ENCODE measurements around the gene HDAC5. TPM values are rescaled to one million over a fixed set of nuclear protein-coding genes. Genes with fewer than 3 reads are reported as not detected.

The HDAC5 gene
- total and polyA plus RNA-seq, 2 of the 8 experiments (the other 6 are each of a cell fraction or from before 2014, with no cell fraction given): 48.5 to 54.4 TPM

- no peak for TF ChIP-seq CHD7 (IDR thresholded peaks at IDR 0.05; ENCODE audit: insufficient replicate concordance, low read length)
- no peak for TF ChIP-seq JUN (IDR thresholded peaks at IDR 0.05; ENCODE audit: low read depth, low read length)
- TF ChIP-seq CHD1 (IDR thresholded peaks at IDR 0.05; ENCODE audit: low read depth, low read length): no peak
- TF ChIP-seq KDM1A (IDR thresholded peaks at IDR 0.05; ENCODE audit: borderline replicate concordance, low read length): no peak
- no peak for TF ChIP-seq SRF (IDR thresholded peaks at IDR 0.05; ENCODE audit: low read depth, low read length)
- TF ChIP-seq POLR2AphosphoS5 (IDR thresholded peaks at IDR 0.05; ENCODE audit: low read depth, low read length): no peak
Measured at GRCh38 chr17:44110823-44111633, 12.4 kb downstream of the HDAC5 start (continued).

Data from H1 (cell line).